Cardiac fibroblast (primary cell): ENCODE results near the gene RASD1.

Experiments
- DNase-seq, 2 donors: peaks; one replicate each; pipeline versions ENCODE4 v3.0.0 to v3.0.0-alpha.2; 2010; ENCODE audit warnings: low read depth in 2 of 2
- H3K4me3 ChIP-seq, 2 donors: replicated peaks in 1 of 2; 1 replicate in 1 of 2; 2 replicates in 1 of 2; pipeline ENCODE4 v1.5.1; 2011; ENCODE audit warnings: low read depth in 2 of 2, low read length in 2 of 2, mild to moderate bottlenecking in 2 of 2, moderate library complexity in 1 of 2
- CTCF ChIP-seq: IDR thresholded peaks from one replicate; pipeline ENCODE4 v1.5.1; 2011; ENCODE audit warnings: low read depth, mild to moderate bottlenecking, low read length, inconsistent platforms

Gene RASD1

GRCh38 chr17:17445925-17446665 lies 50.1 kb downstream of the RASD1 start:
- no peak for TF ChIP-seq CTCF
- peak; percentile 82 to 97 for DNase-seq
- H3K4me3 ChIP-seq, result no peak overlapping the region

- TF ChIP-seq CTCF, result no peak
- DNase-seq, result no peak
These were observed 50.8 kb downstream of the RASD1 start for GRCh38 chr17:17445296-17445924.

More at GRCh38 chr17:17445296-17445924, 50.8 kb downstream of the RASD1 start:
- H3K4me3 ChIP-seq, result no peak overlapping the region
